ENCODE measurements around the gene CAPN9. TPM values are rescaled to one million over a fixed set of nuclear protein-coding genes. Genes with fewer than 3 reads are reported as not detected.

The CAPN9 gene
- total RNA-seq, 1 donor from 2014 or later = 0.83 TPM

DNA sequence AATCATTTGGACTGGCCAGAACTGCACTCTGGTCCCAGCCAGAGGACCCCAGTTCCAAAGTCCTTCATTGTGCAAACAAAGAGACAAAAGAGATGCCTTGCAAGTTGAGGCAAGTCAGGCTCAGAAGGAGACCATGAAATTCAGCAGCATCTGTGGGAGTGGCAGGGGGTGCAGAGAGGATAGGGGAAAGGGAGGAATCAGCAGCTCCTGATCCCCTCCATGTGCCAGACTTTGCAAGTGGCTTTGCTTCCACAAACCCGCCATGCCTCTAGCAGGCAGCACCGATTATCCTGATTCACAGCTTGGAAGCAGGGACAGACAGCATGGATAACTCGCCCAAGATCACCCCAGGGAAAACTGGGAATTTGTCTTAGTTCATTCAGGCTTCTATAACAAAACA is 2.1 kb upstream of the CAPN9 start:
- no peak for DNase-seq (ENCODE audit: low spot score)

DNA sequence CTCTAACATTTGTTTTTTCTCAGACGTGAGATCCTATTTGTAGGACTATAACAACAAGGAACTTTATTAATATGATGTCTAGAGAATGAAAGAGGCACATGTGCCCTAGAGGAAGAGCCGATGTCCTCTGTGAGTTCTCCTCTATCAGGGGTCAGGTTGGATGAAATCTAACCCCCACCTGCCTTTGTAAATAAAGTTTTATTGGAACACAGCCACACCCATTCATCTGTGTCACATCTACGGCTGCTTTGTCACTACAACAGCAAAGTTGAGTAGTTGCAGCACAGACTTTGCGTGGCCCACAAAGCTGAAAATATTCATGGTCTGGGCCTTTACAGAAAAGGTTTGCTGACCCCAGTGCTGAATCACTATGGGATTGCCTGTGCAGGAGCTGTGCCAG is 571 bp upstream of the CAPN9 start:
- no peak for DNase-seq (ENCODE audit: low spot score)

GRCh38 chr1:230747890-230748800 is 957 bp downstream of the CAPN9 start:
- DNase-seq (ENCODE audit: low spot score) = no peak

- no peak for DNase-seq (ENCODE audit: low spot score)
These were observed 2.0 kb downstream of the CAPN9 start for GRCh38 chr1:230749150-230749549.

DNA sequence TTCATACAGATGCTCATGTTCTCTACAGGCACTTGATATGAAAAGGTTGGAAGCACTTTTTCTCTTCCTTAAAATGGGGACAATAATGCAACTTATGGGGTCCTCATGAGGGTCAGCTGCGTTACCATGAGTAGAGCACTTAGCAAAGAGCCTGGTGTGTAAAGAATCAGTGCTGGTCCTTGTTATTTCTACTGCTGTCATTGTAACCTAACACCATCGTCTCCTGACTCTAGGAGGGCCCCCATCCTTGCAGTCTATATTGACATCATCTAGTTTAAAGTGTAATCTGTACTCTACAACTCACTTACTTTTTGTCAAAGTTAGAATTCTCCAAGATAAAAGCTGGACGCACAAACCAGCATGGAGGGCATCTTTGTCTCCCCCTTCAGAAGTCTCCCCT is 2.4 kb downstream of the CAPN9 start:
- no peak for DNase-seq (ENCODE audit: low spot score)

DNA sequence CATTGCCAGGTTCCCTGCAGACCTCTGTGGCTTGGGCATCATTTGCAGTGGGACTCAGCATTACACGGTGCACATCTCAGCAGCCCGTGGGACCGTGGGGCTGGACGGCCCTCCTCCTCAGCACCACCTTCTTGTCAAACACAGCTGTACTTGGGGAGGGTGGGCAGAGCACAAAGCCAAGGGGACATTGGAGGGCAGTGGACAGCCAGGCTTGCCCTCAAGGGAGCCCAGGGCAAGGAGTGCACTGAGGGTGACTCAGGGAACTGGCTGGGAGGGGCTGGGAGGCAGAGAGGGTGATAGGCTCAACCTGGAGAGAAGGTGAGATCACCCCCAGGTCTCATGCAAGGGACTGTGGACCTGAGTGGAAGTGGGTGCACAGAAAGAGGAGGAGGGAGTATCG is 3.4 kb downstream of the CAPN9 start:
- no peak for DNase-seq (ENCODE audit: low spot score)

- no peak for DNase-seq (ENCODE audit: low spot score)
These were observed 3.9 kb downstream of the CAPN9 start for GRCh38 chr1:230750986-230751625.

GRCh38 chr1:230752407-230752806 is 5.2 kb downstream of the CAPN9 start:
- DNase-seq (ENCODE audit: low spot score) = peak; percentile 56

DNA sequence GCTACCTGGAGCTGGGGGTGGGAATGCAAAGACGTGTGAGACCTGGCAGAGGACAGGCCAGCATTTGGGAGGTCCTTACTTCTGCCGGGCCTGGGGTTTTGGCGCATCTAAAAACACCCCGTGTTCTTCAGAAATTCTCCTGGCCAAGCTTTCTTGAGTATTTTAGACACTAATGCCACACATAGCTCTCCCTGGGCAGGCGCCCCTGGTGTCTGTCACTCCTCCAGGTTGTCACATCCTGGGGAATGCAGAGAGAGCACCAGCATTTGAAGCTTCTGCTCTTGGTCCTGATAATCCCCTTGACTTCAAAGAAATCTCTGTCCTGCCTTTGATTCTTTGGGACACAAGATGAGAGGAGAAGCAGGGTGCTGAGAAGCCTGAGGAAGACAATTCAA is 6.0 kb downstream of the CAPN9 start:
- no peak for DNase-seq (ENCODE audit: low spot score)

DNA sequence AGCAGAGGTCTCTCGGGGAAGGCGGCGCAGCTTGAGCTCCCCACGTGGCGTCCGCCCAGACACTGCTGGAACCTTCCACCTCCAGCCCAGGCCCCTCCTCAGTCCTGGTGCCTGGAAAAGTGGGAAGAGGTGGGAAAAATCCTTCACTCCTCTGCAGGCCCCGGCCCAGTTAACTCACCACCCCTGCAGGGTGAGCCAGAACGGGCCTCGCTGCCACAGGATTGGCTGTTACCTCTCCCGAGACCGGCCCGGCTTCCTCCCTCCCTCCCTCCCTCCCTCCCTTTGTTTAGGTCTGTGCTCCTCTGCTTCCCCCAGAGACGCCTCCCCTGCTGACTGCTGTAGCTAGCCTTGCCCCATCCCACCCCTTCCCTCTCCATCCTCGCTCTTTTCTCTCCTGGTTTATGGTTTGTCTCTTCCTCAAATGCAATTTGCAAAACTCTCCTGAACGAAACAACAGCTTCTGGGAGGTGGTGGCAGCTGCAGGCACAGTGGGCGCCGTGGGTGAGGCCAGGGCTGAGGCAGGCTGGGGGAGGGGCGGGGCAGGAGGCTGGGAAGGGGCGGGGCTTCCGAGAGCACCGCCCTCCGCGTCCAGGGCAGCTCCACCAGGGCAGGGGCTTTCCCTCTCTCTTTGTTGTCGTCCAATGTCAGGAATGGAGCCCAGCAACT is 6.5 kb downstream of the CAPN9 start:
- peak; percentile 48 for DNase-seq (ENCODE audit: low spot score)

DNA sequence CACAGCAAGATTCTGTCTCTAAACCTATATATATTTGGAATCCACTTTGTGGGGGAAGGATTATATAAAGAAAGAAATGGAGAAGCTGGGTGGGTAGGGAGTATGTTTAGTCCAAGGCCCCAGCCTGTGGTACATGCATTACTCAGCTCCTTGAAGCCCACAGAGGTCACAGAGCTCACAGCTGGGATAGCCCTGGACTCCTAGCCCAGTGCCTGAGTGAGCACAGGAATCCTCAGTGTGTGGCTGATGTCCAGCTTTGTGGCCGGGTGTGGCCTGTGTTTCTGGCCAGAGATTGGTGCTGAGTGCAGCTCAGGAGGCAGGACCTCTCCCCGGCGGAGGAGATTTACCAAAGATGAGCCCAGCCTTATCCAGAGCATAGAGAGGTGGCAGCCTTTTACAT is 7.6 kb downstream of the CAPN9 start:
- peak; percentile 60 for DNase-seq (ENCODE audit: low spot score)

GRCh38 chr1:230757856-230758708 is 10.9 kb downstream of the CAPN9 start:
- no peak for DNase-seq (ENCODE audit: low spot score)

GRCh38 chr1:230758709-230759368 is 11.7 kb downstream of the CAPN9 start:
- DNase-seq (ENCODE audit: low spot score) = no peak

DNA sequence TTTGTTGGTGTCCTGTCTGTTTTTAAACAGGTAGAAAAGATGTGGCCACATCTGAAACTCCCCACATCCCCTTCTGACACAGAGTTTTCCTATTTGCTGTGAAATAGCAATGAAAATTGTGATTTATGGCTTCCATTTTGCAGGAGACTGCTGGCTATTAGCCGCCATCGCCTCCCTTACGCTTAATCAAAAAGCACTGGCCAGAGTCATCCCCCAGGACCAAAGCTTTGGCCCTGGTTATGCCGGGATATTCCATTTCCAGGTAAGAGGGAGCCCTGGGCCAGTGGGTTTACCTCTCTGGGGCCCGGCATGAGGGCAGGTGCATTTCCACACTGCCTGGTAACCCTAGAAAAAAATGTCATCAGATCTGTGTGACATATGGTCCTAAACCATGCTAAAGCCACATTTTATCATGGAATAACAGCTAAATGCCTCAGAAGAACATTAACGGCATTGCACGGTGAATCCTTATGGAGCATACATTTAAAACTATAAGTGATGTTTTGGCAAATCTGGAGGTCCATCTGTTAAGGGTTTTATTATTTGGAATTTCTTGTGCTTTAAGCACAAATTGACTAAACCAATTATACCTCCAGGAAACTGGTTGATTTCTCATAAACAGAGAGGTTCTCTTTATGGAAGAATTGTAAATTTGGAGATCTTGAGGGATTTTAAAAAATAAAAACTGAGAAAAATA is 12.3 kb downstream of the CAPN9 start:
- no peak for DNase-seq (ENCODE audit: low spot score)

- DNase-seq (ENCODE audit: low spot score) = peak; percentile 27
These were observed 13.2 kb downstream of the CAPN9 start for GRCh38 chr1:230760360-230760827.

GRCh38 chr1:230761443-230762167 is 14.4 kb downstream of the CAPN9 start:
- DNase-seq (ENCODE audit: low spot score) = no peak

DNA sequence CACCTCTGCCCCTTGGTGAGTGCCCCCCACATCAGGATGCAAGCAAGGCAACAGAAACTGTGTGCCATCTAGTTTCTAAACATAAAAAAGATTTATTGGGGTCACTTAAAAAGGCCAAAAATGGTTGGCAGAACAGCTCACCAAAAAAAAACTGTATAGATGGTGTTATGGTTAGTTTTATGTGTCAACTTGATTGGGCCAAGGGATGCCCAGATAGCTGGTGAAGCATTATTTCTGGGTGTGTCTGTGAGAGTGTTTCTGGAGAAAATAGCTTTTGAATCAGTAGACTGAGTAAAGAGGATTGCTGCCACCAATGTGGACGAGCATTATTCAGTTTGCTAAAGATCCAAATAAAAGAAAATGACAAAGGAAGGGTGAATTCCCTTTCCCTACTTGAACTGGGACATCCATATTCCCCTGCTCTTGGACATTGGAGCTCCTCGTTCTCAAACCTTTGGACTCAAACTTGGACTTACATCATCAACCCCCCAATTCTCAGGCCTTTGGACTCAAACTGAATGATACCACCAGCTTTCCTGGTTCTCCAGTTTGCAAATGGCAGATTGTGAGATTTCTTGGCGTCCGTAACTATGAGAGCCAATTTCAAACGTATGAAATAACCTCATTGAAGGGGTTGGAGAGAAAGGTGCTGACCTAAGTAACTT is 16.9 kb downstream of the CAPN9 start:
- no peak for DNase-seq (ENCODE audit: low spot score)

DNA sequence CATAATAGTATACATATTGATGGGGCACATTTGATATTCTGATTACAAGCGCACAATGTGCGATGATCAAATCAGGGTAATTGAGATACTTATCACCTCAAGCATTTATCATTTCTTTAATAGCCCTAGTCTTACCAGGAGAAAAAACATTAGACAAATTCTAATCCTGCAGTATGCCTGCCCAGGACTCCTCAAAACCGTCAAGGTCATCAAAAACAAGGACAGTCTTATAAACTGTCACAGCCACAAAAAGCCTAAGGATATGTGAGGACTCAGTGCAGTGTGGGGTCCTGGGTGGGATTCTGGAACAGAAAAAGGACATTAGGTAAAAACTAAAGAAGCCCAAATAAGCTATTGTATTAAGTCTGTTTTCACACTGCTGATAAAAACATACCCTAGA is 19.1 kb downstream of the CAPN9 start:
- no peak for DNase-seq (ENCODE audit: low spot score)
